Testis (tissue), 2 donors: ENCODE measurements around the gene PRAMEF17.
"Not testable (repeated sequence)": the region's sequence is repeated elsewhere in the genome, so short reads cannot be mapped to it uniquely, and the experiment has no call there.

Experiments
- CTCF ChIP-seq, 3 experiments: fragments of 450-650 bp in 2 of 3; fragments of 200-600 bp in 1 of 3; sonication (generic) in 1 of 3; IDR thresholded peaks; one replicate each; pipeline ENCODE4 v1.5.1; 2016 to 2019; ENCODE audit warnings: antibody characterized with exemption in 3 of 3, mild to moderate bottlenecking in 2 of 3, moderate library complexity in 1 of 3
- POLR2A ChIP-seq: fragments of 450-650 bp; IDR thresholded peaks from one replicate; pipeline ENCODE4 v1.6.1; 2017; ENCODE audit warnings: antibody characterized with exemption, mild to moderate bottlenecking, moderate library complexity

- TF ChIP-seq POLR2A; CTCF (IDR thresholded peaks at IDR 0.05): not testable (repeated sequence)
Measured at GRCh38 chr1:13394761-13395160, 5.3 kb downstream of the PRAMEF17 start.
